Mesendoderm (in vitro differentiated cells): ENCODE results near the gene FYTTD1.

Experiments used
- DNase-seq: peaks from one replicate; pipeline ENCODE4 v3.0.0; 2013
- H2AK5ac ChIP-seq: 2 replicates; pipeline ENCODE4 v1.6.1; 2013; ENCODE audit warnings: low read length, inconsistent platforms
- H2BK120ac ChIP-seq: 2 replicates; pipeline ENCODE4 v1.6.1; 2013; ENCODE audit warnings: low read depth, mild to moderate bottlenecking, low read length, moderate library complexity, mixed read lengths
- H2BK15ac ChIP-seq: replicated peaks from 2 replicates; pipeline ENCODE4 v1.6.1; 2013; ENCODE audit warnings: low read depth, mild to moderate bottlenecking, moderate library complexity
- H2BK5ac ChIP-seq: 2 replicates; pipeline ENCODE4 v1.6.1; 2013; ENCODE audit warnings: low read length, inconsistent platforms
- H3K18ac ChIP-seq: 2 replicates; pipeline ENCODE4 v1.6.1; 2013; ENCODE audit warnings: mild to moderate bottlenecking, low read length, mixed read lengths
- H3K23ac ChIP-seq: one replicate; pipeline ENCODE4 v1.6.1; 2013; ENCODE audit warnings: low read length
- H3K27ac ChIP-seq: 2 replicates; pipeline ENCODE4 v1.5.1; 2013; ENCODE audit warnings: low read depth, mild to moderate bottlenecking, inconsistent platforms, low read length, moderate library complexity
- H3K27me3 ChIP-seq: 2 replicates; pipeline ENCODE4 v1.6.1; 2013; ENCODE audit warnings: low read length, control low read depth, mild to moderate bottlenecking, inconsistent platforms; ENCODE audit not compliant: insufficient read depth, poor library complexity
- H3K36me3 ChIP-seq: 2 replicates; pipeline ENCODE4 v1.6.1; 2013; ENCODE audit warnings: low read length, inconsistent platforms; ENCODE audit not compliant: control insufficient read depth, insufficient read depth
- H3K4ac ChIP-seq: one replicate; pipeline ENCODE4 v1.6.1; 2013; ENCODE audit warnings: low read depth, mild to moderate bottlenecking, low read length, moderate library complexity
- H3K4me1 ChIP-seq: 2 replicates; pipeline ENCODE4 v1.6.1; 2013; ENCODE audit warnings: low read depth, low read length, inconsistent platforms; ENCODE audit not compliant: control insufficient read depth
- H3K4me2 ChIP-seq: 2 replicates; pipeline ENCODE4 v1.6.1; 2013; ENCODE audit warnings: low read length
- H3K4me3 ChIP-seq: 2 replicates; pipeline ENCODE4 v1.5.1; 2013; ENCODE audit warnings: mild to moderate bottlenecking, low read length
- H3K56ac ChIP-seq: one replicate; pipeline ENCODE4 v1.6.1; 2013; ENCODE audit warnings: low read length
- H3K79me1 ChIP-seq: 2 replicates; pipeline ENCODE4 v1.6.1; 2013; ENCODE audit warnings: low read length, inconsistent platforms
- H3K79me2 ChIP-seq: 2 replicates; pipeline ENCODE4 v1.6.1; 2013; ENCODE audit warnings: mild to moderate bottlenecking, low read length; ENCODE audit not compliant: control insufficient read depth, insufficient read depth
- H3K9ac ChIP-seq: 2 replicates; pipeline ENCODE4 v1.6.1; 2013; ENCODE audit warnings: low read length, inconsistent platforms
- H4K5ac ChIP-seq: one replicate; pipeline ENCODE4 v1.6.1; 2013; ENCODE audit warnings: low read length
- H4K8ac ChIP-seq: one replicate; pipeline ENCODE4 v1.6.1; 2013; ENCODE audit warnings: low read depth, mild to moderate bottlenecking, control low read depth, low read length, moderate library complexity
- WGBS: extraction: QIAGEN DNeasy Blood & Tissue Kit; methylation state at CpG from one replicate; pipeline ENCODE4 v1.1.7; 2013; ENCODE audit warnings: low lambda C conversion rate, missing lambda C conversion rate; ENCODE audit not compliant: insufficient coverage; ENCODE audit errors: extremely low coverage; 5-methylcytosine and 5-hydroxymethylcytosine counted together

Gene FYTTD1

GRCh38 chr3:197793247-197793646, 43.6 kb downstream of the FYTTD1 start:
- Histone ChIP-seq H3K27me3 (no peaks in the 10 kb centered on the region), H3K79me2 (peaks cover 43% of the 10 kb centered on the region), H3K23ac (no peak overlapping the region), H4K5ac (no peak overlapping the region), H3K36me3 (no peaks in the 10 kb centered on the region), H2BK120ac (no peak overlapping the region), H3K4me2 (no peak overlapping the region), H3K9ac (no peak overlapping the region), H3K27ac (no peak overlapping the region), H3K18ac (no peak overlapping the region), H3K56ac (no peak overlapping the region), H3K4me1 (no peaks in the 10 kb centered on the region), H2BK5ac (no peak overlapping the region), H2AK5ac (no peak overlapping the region), H3K4me3 (no peak overlapping the region), H3K4ac (no peak overlapping the region), H3K79me1 (peaks cover 4% of the 10 kb centered on the region), H4K8ac (no peak overlapping the region), H2BK15ac (no peak overlapping the region)
- no CpG with 5 or more reads among the region's 2 CpGs for WGBS
- peak; percentile 30 for DNase-seq

GRCh38 chr3:197794115-197794514, 44.4 kb downstream of the FYTTD1 start:
- Histone ChIP-seq H2BK120ac (no peak overlapping the region), H3K56ac (no peak overlapping the region), H2BK15ac (no peak overlapping the region), H3K27me3 (no peaks in the 10 kb centered on the region), H3K79me2 (peaks cover 50% of the 10 kb centered on the region), H3K79me1 (peaks cover 8% of the 10 kb centered on the region), H3K9ac (no peak overlapping the region), H3K27ac (no peak overlapping the region), H3K4me1 (no peaks in the 10 kb centered on the region), H3K4me2 (no peak overlapping the region), H2AK5ac (no peak overlapping the region), H3K23ac (no peak overlapping the region), H3K4ac (no peak overlapping the region), H3K36me3 (no peaks in the 10 kb centered on the region), H4K5ac (no peak overlapping the region), H3K18ac (no peak overlapping the region), H3K4me3 (no peak overlapping the region), H2BK5ac (no peak overlapping the region), H4K8ac (no peak overlapping the region)
- no peak for DNase-seq
- WGBS: no CpG with 5 or more reads among the region's 1 CpG

- peak overlapping the region; percentile 39 for H4K8ac ChIP-seq
- H3K79me1 ChIP-seq: peaks cover 8% of the 10 kb centered on the region
- H3K36me3 ChIP-seq: no peaks in the 10 kb centered on the region
- no peak overlapping the region for H2AK5ac ChIP-seq
- no peaks in the 10 kb centered on the region for H3K27me3 ChIP-seq
- no peak overlapping the region for H3K9ac ChIP-seq
- H2BK120ac ChIP-seq: no peak overlapping the region
- peak overlapping the region; percentile 6 for H3K23ac ChIP-seq
- no peak overlapping the region for H3K4ac ChIP-seq
- no peak overlapping the region for H3K56ac ChIP-seq
- peaks cover 51% of the 10 kb centered on the region for H3K79me2 ChIP-seq
- no peaks in the 10 kb centered on the region for H3K4me1 ChIP-seq
- no peak overlapping the region for H3K4me2 ChIP-seq
- H3K4me3 ChIP-seq: no peak overlapping the region
- no peak overlapping the region for H4K5ac ChIP-seq
- H2BK15ac ChIP-seq: no peak overlapping the region
- no CpG with 5 or more reads among the region's 1 CpG for WGBS
- H2BK5ac ChIP-seq: no peak overlapping the region
- H3K27ac ChIP-seq: no peak overlapping the region
- DNase-seq: no peak
- no peak overlapping the region for H3K18ac ChIP-seq
Observed at GRCh38 chr3:197795200-197795599, 45.5 kb downstream of the FYTTD1 start.

GRCh38 chr3:197796087-197796486, 46.4 kb downstream of the FYTTD1 start:
- H2BK120ac ChIP-seq: no peak overlapping the region
- H3K4me1 ChIP-seq: no peaks in the 10 kb centered on the region
- no peaks in the 10 kb centered on the region for H3K27me3 ChIP-seq
- H3K27ac ChIP-seq: no peak overlapping the region
- no peaks in the 10 kb centered on the region for H3K36me3 ChIP-seq
- no peak overlapping the region for H3K4me3 ChIP-seq
- no peak for DNase-seq
- no peak overlapping the region for H2BK5ac ChIP-seq
- H3K79me1 ChIP-seq: peaks cover 8% of the 10 kb centered on the region
- H3K23ac ChIP-seq: no peak overlapping the region
- H4K5ac ChIP-seq: no peak overlapping the region
- H3K4me2 ChIP-seq: no peak overlapping the region
- no peak overlapping the region for H3K56ac ChIP-seq
- no peak overlapping the region for H2BK15ac ChIP-seq
- no peak overlapping the region for H3K18ac ChIP-seq
- no peak overlapping the region for H3K9ac ChIP-seq
- H3K4ac ChIP-seq: no peak overlapping the region
- H3K79me2 ChIP-seq: peaks cover 53% of the 10 kb centered on the region
- no peak overlapping the region for H4K8ac ChIP-seq
- H2AK5ac ChIP-seq: no peak overlapping the region
- no CpG with 5 or more reads among the region's 4 CpGs for WGBS

GRCh38 chr3:197798863-197799262, 49.2 kb downstream of the FYTTD1 start:
- H4K5ac ChIP-seq: no peak overlapping the region
- peaks cover 56% of the 10 kb centered on the region for H3K79me2 ChIP-seq
- no peaks in the 10 kb centered on the region for H3K27me3 ChIP-seq
- no peak overlapping the region for H2BK15ac ChIP-seq
- no peak overlapping the region for H4K8ac ChIP-seq
- peak overlapping the region; percentile 8 for H3K56ac ChIP-seq
- H3K4me2 ChIP-seq: no peak overlapping the region
- H3K23ac ChIP-seq: no peak overlapping the region
- no CpG with 5 or more reads among the region's 3 CpGs for WGBS
- H2AK5ac ChIP-seq: no peak overlapping the region
- H2BK120ac ChIP-seq: no peak overlapping the region
- H3K36me3 ChIP-seq: no peaks in the 10 kb centered on the region
- no peak for DNase-seq
- no peak overlapping the region for H2BK5ac ChIP-seq
- H3K18ac ChIP-seq: no peak overlapping the region
- H3K9ac ChIP-seq: no peak overlapping the region
- no peaks in the 10 kb centered on the region for H3K4me1 ChIP-seq
- no peak overlapping the region for H3K4me3 ChIP-seq
- H3K4ac ChIP-seq: no peak overlapping the region
- H3K27ac ChIP-seq: no peak overlapping the region
- peaks cover 8% of the 10 kb centered on the region for H3K79me1 ChIP-seq

- no peak overlapping the region for H2BK5ac ChIP-seq
- no peak overlapping the region for H3K4ac ChIP-seq
- no peak overlapping the region for H4K5ac ChIP-seq
- no peak overlapping the region for H3K18ac ChIP-seq
- no peak overlapping the region for H3K4me3 ChIP-seq
- DNase-seq: no peak
- H3K79me2 ChIP-seq: peaks cover 48% of the 10 kb centered on the region
- no peak overlapping the region for H2BK120ac ChIP-seq
- no peak overlapping the region for H2AK5ac ChIP-seq
- no peak overlapping the region for H3K9ac ChIP-seq
- no peak overlapping the region for H3K4me2 ChIP-seq
- no peaks in the 10 kb centered on the region for H3K27me3 ChIP-seq
- H3K56ac ChIP-seq: no peak overlapping the region
- no peak overlapping the region for H4K8ac ChIP-seq
- H3K27ac ChIP-seq: no peak overlapping the region
- H3K4me1 ChIP-seq: no peaks in the 10 kb centered on the region
- no CpG with 5 or more reads among the region's 3 CpGs for WGBS
- H3K36me3 ChIP-seq: no peaks in the 10 kb centered on the region
- H3K23ac ChIP-seq: no peak overlapping the region
- H2BK15ac ChIP-seq: no peak overlapping the region
- H3K79me1 ChIP-seq: peaks cover 8% of the 10 kb centered on the region
Observed at GRCh38 chr3:197800379-197800778, 50.7 kb downstream of the FYTTD1 start.
